ENCODE results near the gene GCN1.

GCN1 gene

DNA sequence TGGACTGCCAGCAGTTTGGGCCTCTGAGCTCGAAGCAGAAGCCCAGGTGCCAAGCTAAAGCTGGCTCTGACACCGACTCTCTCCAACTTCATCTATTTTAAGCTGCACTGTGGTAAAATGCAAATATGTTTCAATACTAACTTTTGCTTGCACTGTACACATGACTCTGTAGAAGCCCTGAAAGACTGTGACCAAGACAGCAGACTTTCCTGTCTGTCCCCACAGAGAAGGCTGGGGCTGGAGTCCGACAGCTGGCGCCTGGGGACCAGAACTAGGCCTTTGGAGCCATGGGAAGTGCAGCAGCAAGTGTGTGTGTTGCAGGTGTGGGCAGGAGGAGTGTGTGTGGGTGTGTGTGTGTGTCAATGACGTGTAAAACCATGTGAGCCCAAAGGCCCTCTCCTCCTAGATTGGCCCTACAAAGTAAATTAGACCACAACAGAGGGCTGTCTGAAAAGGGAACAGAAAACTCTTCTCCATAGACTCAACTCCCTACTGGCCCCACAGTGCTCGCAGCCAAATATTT, 61.6 kb downstream of the GCN1 start:
- H3K4me1 ChIP-seq (ENCODE audit: control insufficient read depth in 1 of 2, insufficient read depth in 2 of 2, low read length in 2 of 2), result peaks cover 0 to 3% of the 10 kb centered on the region in 2 donors
- H3K36me3 ChIP-seq (ENCODE audit: control insufficient read depth in 1 of 2, insufficient read depth in 2 of 2, low read length in 2 of 2), result peaks cover 84 to 98% of the 10 kb centered on the region in 2 donors
- no peaks in the 10 kb centered on the region for H3K27me3 ChIP-seq (ENCODE audit: low read depth, low read length)
- H3K4me3 ChIP-seq (ENCODE audit: low read depth in 1 of 2, low read length in 2 of 2), result no peak overlapping the region
- H3K27ac ChIP-seq (ENCODE audit: low read length), result no peak overlapping the region
- H3K9me3 ChIP-seq (ENCODE audit: control insufficient read depth in 1 of 2, low read length in 2 of 2), result no peaks in the 10 kb centered on the region

DNA sequence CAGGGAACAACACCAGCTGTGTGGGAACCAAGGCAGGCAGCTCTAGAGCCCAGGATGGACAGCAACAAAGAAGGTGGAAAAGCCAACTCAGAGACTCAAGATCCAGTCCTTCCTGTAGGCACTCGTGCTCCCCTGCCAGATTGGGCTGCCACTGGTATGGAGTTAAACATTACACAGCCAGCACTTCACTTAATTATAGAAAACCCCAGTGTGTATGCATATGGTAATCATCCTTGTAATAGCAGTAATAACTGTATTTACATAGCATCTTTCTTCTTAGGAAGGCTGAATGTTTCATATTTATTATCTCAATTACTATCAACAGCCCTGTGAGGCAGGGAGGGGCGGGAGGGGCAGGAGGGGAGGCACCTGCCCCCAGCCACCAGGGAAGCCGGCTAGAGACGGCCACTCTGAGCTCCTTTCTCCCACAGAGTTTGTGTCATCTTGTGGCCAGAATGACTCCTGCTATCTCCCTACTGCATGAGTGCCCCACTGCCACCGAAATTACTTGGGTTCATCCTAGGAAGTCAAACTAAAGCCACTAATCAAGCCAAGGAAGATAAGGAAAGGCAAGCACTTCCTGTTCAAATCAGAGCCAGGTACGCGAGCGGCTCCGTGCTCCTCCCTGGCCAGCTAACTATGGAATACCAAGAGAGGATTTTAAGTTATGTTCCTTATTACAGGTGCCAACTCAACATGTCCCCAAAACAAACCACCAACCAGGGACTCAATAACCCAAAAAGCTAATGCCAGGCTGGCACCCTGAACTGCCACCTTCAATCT, 62.3 kb downstream of the GCN1 start:
- Histone ChIP-seq H3K27me3 (ENCODE audit: low read depth, low read length) (no peaks in the 10 kb centered on the region), H3K9me3 (ENCODE audit: control insufficient read depth in 1 of 2, low read length in 2 of 2) (no peaks in the 10 kb centered on the region), H3K4me1 (ENCODE audit: control insufficient read depth in 1 of 2, insufficient read depth in 2 of 2, low read length in 2 of 2) (peaks cover 0 to 3% of the 10 kb centered on the region in 2 donors), H3K27ac (ENCODE audit: low read length) (no peak overlapping the region), H3K36me3 (ENCODE audit: control insufficient read depth in 1 of 2, insufficient read depth in 2 of 2, low read length in 2 of 2) (peaks cover 84 to 98% of the 10 kb centered on the region in 2 donors), H3K4me3 (ENCODE audit: low read depth in 1 of 2, low read length in 2 of 2) (no peak overlapping the region)

DNA sequence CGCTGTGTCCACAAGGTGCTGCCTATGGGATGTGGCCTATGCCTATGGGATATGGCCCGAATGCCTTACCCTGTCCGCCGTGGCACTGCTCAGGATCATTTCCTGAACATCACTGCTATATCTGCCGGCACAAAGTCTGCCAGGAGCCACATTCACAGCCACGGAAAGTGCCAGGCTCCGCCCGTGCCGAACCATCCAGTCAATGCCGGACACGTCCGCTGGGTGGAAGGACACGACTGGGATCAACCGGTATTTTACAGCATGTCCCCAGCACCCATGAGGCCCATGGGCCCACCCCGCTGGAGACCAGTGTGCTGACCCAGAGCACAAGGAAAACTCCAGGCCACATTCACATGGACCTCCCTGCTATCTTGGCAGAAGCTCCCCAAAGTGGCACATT, 63.4 kb downstream of the GCN1 start:
- Histone ChIP-seq H3K27me3 (ENCODE audit: low read depth, low read length) (no peaks in the 10 kb centered on the region), H3K27ac (ENCODE audit: low read length) (no peak overlapping the region), H3K4me1 (ENCODE audit: control insufficient read depth in 1 of 2, insufficient read depth in 2 of 2, low read length in 2 of 2) (peaks cover 3% of the 10 kb centered on the region in 2 donors), H3K4me3 (ENCODE audit: low read depth in 1 of 2, low read length in 2 of 2) (no peak overlapping the region), H3K9me3 (ENCODE audit: control insufficient read depth in 1 of 2, low read length in 2 of 2) (no peaks in the 10 kb centered on the region), H3K36me3 (ENCODE audit: control insufficient read depth in 1 of 2, insufficient read depth in 2 of 2, low read length in 2 of 2) (peaks cover 73 to 93% of the 10 kb centered on the region in 2 donors)

DNA sequence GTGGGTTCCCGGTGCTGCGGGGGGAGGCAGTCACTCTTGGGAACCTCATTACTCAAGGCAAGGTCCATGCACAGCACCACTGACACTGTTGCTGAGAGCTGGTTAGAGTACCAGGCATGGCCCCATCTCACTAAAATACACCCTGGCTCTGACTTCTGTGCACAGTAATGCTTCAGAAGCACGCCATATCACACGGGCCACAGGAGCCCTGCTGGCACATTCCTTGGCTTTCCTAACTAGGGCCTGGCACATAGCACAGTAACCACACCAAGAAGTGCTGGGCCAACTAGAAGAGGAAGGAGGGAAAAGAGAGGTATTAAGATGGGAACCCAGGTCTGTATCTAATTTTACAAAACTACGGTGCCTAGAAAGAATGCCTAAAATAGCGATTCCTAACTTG, 64.5 kb downstream of the GCN1 start:
- Histone ChIP-seq H3K4me3 (ENCODE audit: low read depth in 1 of 2, low read length in 2 of 2) (no peak overlapping the region), H3K9me3 (ENCODE audit: control insufficient read depth in 1 of 2, low read length in 2 of 2) (no peaks in the 10 kb centered on the region), H3K27ac (ENCODE audit: low read length) (no peak overlapping the region), H3K27me3 (ENCODE audit: low read depth, low read length) (no peaks in the 10 kb centered on the region), H3K4me1 (ENCODE audit: control insufficient read depth in 1 of 2, insufficient read depth in 2 of 2, low read length in 2 of 2) (peaks cover 3 to 8% of the 10 kb centered on the region in 2 donors), H3K36me3 (ENCODE audit: control insufficient read depth in 1 of 2, insufficient read depth in 2 of 2, low read length in 2 of 2) (peaks cover 67 to 82% of the 10 kb centered on the region in 2 donors)

DNA sequence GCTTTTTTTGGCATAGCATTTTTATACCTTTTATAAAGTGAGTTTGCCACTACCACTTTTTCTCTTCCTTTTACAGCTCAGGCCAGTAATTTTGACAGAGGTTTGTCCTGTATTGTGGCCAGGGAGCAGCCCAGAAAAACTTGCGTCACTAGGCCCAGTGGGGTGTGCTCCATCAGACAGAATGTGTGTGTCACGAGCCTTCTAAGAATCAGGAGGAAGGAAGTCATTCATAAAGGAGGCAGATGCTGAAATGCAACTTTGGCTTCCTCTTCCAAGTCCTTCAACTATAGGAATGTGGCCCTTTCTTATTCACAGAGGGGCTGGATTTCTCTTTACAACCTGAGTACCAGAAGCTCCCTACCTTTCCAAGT, 67.9 kb downstream of the GCN1 start:
- Histone ChIP-seq H3K36me3 (ENCODE audit: control insufficient read depth in 1 of 2, insufficient read depth in 2 of 2, low read length in 2 of 2) (peaks cover 35 to 48% of the 10 kb centered on the region in 2 donors), H3K4me1 (ENCODE audit: control insufficient read depth in 1 of 2, insufficient read depth in 2 of 2, low read length in 2 of 2) (peaks cover 0 to 8% of the 10 kb centered on the region in 2 donors), H3K27me3 (ENCODE audit: low read depth, low read length) (no peaks in the 10 kb centered on the region), H3K4me3 (ENCODE audit: low read depth in 1 of 2, low read length in 2 of 2) (no peak overlapping the region), H3K27ac (ENCODE audit: low read length) (no peak overlapping the region), H3K9me3 (ENCODE audit: control insufficient read depth in 1 of 2, low read length in 2 of 2) (no peaks in the 10 kb centered on the region)

DNA sequence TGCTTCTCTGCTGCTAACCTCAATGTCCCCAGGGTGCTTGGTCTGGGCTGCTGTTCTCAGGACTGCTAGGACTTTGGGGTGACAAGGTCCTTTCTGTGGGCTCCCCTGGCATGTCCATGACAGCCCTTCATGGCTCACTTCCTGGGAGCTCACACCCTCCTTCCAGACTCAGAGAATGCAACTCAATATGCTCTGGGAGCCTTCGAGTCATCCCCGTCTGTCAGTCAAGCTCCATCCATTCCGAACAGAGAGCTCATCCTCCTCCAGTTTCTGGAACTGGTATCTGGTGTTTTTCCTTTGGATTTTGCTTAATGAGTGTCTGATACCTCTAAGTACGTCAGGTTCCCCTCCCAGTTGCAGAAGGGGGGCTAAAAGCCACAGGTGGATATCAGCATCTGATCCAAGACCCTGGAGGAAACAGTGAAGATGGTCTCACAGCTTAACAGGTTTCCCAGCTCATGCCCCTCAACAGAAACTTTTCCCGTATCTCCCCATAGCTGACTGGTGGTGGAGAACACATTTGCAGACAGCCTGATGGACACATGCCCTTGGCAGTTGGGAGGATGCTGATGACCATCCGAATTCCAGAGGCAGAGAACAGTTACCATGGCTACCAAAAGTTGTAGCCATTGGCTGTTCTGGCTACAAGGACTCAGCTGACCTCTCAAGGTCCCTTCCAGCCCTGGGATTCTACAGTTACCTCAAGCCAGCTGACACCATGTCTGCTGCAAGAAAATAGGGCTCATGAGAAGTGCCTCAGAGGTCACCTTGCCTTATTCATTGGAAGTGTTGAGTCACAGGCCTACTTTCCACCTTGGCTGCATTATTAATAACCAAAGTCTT, 68.5 kb downstream of the GCN1 start:
- H3K4me1 ChIP-seq (ENCODE audit: control insufficient read depth in 1 of 2, insufficient read depth in 2 of 2, low read length in 2 of 2), result peaks cover 0 to 8% of the 10 kb centered on the region in 2 donors
- no peaks in the 10 kb centered on the region for H3K9me3 ChIP-seq (ENCODE audit: control insufficient read depth in 1 of 2, low read length in 2 of 2)
- H3K27ac ChIP-seq (ENCODE audit: low read length), result no peak overlapping the region
- H3K27me3 ChIP-seq (ENCODE audit: low read depth, low read length), result no peaks in the 10 kb centered on the region
- no peak overlapping the region for H3K4me3 ChIP-seq (ENCODE audit: low read depth in 1 of 2, low read length in 2 of 2)
- H3K36me3 ChIP-seq (ENCODE audit: control insufficient read depth in 1 of 2, insufficient read depth in 2 of 2, low read length in 2 of 2), result peaks cover 29 to 42% of the 10 kb centered on the region in 2 donors

DNA sequence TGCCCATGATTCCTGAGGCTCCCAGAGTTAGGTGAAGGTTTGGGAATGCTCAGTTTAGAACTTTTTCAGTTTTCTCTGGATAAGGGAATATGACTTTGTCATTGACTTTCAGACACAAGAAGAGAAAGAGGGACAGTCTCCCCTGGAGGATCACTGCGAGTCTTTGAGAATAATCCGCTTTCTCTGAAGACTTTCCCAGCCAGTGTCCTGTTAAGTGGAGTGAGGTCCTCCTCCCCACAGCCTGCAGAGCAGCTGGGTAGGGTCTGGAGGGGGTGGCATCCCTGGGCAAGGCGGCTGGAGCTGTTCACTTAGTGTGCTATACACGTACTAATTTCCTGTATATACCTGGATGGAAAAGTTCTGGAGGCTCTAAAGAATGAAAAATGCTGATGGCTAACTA, 69.5 kb downstream of the GCN1 start:
- Histone ChIP-seq H3K9me3 (ENCODE audit: control insufficient read depth in 1 of 2, low read length in 2 of 2) (no peaks in the 10 kb centered on the region), H3K27ac (ENCODE audit: low read length) (no peak overlapping the region), H3K4me3 (ENCODE audit: low read depth in 1 of 2, low read length in 2 of 2) (no peak overlapping the region), H3K4me1 (ENCODE audit: control insufficient read depth in 1 of 2, insufficient read depth in 2 of 2, low read length in 2 of 2) (peaks cover 0 to 8% of the 10 kb centered on the region in 2 donors), H3K27me3 (ENCODE audit: low read depth, low read length) (no peaks in the 10 kb centered on the region), H3K36me3 (ENCODE audit: control insufficient read depth in 1 of 2, insufficient read depth in 2 of 2, low read length in 2 of 2) (peaks cover 19 to 32% of the 10 kb centered on the region in 2 donors)

DNA sequence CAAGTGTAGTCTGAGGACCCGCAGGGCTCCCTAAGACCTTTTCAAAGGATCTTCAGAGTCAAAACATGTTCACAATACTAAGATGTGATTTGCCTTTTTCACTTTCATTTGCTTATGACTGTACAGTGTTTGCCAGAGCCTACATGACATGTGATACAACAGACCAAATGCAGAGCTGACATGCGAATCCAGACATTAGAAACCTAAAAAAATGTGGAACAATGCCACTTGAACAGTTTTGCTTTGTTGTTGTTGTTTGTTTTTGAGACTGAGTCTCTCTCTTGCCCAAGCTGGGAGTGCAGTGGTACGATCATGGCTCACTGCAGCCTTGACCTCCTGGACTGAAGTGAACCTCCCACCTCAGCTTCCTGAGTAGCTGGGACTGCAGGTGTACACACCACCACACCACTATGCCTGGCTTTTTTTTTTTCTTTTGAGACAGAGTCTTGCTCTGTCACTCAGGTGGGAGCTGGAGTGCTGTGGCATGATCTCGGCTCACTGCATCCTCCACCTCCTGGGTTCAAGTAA, 72.7 kb downstream of the GCN1 start:
- H3K4me1 ChIP-seq (ENCODE audit: control insufficient read depth in 1 of 2, insufficient read depth in 2 of 2, low read length in 2 of 2), result peaks cover 8 to 29% of the 10 kb centered on the region in 2 donors
- H3K9me3 ChIP-seq (ENCODE audit: control insufficient read depth in 1 of 2, low read length in 2 of 2), result no peaks in the 10 kb centered on the region
- H3K27ac ChIP-seq (ENCODE audit: low read length), result no peak overlapping the region
- H3K36me3 ChIP-seq (ENCODE audit: control insufficient read depth in 1 of 2, insufficient read depth in 2 of 2, low read length in 2 of 2), result peaks cover 0 to 2% of the 10 kb centered on the region in 2 donors
- H3K27me3 ChIP-seq (ENCODE audit: low read depth, low read length), result no peaks in the 10 kb centered on the region
- H3K4me3 ChIP-seq (ENCODE audit: low read depth in 1 of 2, low read length in 2 of 2), result no peak overlapping the region

DNA sequence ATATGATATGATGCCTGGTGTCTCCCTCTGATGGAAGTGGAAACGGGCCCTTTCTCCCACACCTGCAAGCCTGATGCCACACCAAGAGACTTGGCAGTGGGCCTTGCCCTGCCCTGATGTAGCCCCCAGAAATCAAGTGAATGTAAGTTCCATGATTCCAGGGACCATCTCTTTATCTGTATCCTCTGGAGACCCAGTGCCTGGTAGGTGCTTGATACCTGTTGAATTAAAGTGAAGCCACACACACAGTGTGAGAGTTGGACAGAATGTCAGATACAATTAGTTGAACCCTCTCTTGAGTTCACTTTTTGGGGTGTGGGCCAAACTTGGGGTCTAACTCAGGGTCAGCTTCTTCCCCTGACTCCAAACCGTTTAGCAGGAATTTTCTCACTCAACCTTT, 73.2 kb downstream of the GCN1 start:
- H3K4me3 ChIP-seq (ENCODE audit: low read depth in 1 of 2, low read length in 2 of 2), result no peak overlapping the region
- H3K4me1 ChIP-seq (ENCODE audit: control insufficient read depth in 1 of 2, insufficient read depth in 2 of 2, low read length in 2 of 2), result peaks cover 8 to 28% of the 10 kb centered on the region in 2 donors
- H3K27me3 ChIP-seq (ENCODE audit: low read depth, low read length), result no peaks in the 10 kb centered on the region
- H3K9me3 ChIP-seq (ENCODE audit: control insufficient read depth in 1 of 2, low read length in 2 of 2), result no peaks in the 10 kb centered on the region
- no peak overlapping the region for H3K27ac ChIP-seq (ENCODE audit: low read length)
- H3K36me3 ChIP-seq (ENCODE audit: control insufficient read depth in 1 of 2, insufficient read depth in 2 of 2, low read length in 2 of 2), result no peaks in the 10 kb centered on the region

DNA sequence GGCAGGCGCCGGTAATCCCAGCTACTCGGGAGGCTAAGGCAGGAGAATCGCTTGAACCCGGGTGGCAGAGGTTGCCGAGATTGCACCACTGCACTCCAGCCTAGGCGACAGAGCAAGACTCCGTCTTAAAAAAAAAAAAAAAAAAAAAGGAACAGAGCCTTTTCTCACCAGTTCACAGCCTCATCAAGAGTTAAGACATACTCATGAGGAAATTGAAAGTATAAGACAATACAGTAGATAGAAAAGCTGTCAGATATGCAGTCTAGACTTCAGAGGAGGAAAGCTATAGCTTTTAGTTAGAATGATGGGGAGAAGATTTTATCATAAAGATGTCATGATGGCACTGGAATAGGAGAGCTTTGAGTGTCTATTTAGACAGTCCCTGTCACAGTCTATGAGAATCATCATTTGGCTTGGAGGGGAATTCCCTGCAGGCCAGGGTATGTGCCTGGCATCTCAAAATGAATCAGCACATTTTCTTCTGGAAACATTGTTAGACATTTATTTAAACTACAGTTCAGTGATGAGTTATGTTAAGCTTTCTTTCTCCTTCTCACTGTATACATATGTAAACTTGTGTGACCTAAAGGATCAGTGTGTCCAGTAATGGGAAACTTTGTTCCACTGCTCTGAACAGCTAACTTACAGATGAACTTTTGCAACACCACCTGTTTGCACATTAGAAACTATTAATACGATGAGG, 75.1 kb downstream of the GCN1 start:
- H3K9me3 ChIP-seq (ENCODE audit: control insufficient read depth in 1 of 2, low read length in 2 of 2), result no peaks in the 10 kb centered on the region
- H3K36me3 ChIP-seq (ENCODE audit: control insufficient read depth in 1 of 2, insufficient read depth in 2 of 2, low read length in 2 of 2), result no peaks in the 10 kb centered on the region
- no peak overlapping the region for H3K27ac ChIP-seq (ENCODE audit: low read length)
- no peak overlapping the region for H3K4me3 ChIP-seq (ENCODE audit: low read depth in 1 of 2, low read length in 2 of 2)
- H3K4me1 ChIP-seq (ENCODE audit: control insufficient read depth in 1 of 2, insufficient read depth in 2 of 2, low read length in 2 of 2), result peaks cover 20 to 36% of the 10 kb centered on the region in 2 donors
- H3K27me3 ChIP-seq (ENCODE audit: low read depth, low read length), result no peaks in the 10 kb centered on the region

All from muscle layer of duodenum (tissue), 2 donors.